Tibial artery (tissue), 4 donors: ENCODE measurements around the gene SGSM2.

ENCODE experiments used
- DNase-seq, 2 donors: peaks; one replicate each; pipeline ENCODE4 v3.0.0-alpha.2; 2019
- H3K27ac ChIP-seq, 2 donors: fragments of 200-600 bp; sonication (generic) in 1 of 2; 1 replicate in 1 of 2; 2 replicates in 1 of 2; pipeline ENCODE4 v1.5.1; 2018 to 2019; ENCODE audit warnings: mild to moderate bottlenecking in 1 of 2
- H3K27me3 ChIP-seq, 2 donors: fragments of 200-600 bp; sonication (generic) in 1 of 2; one replicate each; pipeline versions ENCODE4 v1.5.1 to v1.6.0; 2016 to 2019
- H3K36me3 ChIP-seq, 3 donors: fragments of 200-600 bp; sonication (generic) in 2 of 3; one replicate each; pipeline ENCODE4 v1.5.1; 2016 to 2019; ENCODE audit warnings: mild to moderate bottlenecking in 2 of 3
- H3K4me1 ChIP-seq, 4 donors: fragments of 200-600 bp; sonication (generic) in 2 of 4; 1 replicate in 3 of 4; 2 replicates in 1 of 4; pipeline ENCODE4 v1.5.1; 2016 to 2019
- H3K4me3 ChIP-seq, 2 donors: fragments of 200-600 bp; sonication (generic) in 1 of 2; 1 replicate in 1 of 2; 2 replicates in 1 of 2; pipeline ENCODE4 v1.5.1; 2018 to 2019; ENCODE audit warnings: mild to moderate bottlenecking in 2 of 2
- H3K9me3 ChIP-seq, 3 donors: fragments of 200-600 bp; sonication (generic) in 1 of 3; one replicate each; pipeline ENCODE4 v1.5.1; 2016 to 2019
- CTCF ChIP-seq, 2 experiments: fragments of 200-600 bp in 1 of 2; fragments of 450-650 bp in 1 of 2; IDR thresholded peaks; one replicate each; pipeline ENCODE4 v1.5.1; 2017 to 2019; ENCODE audit warnings: antibody characterized with exemption in 2 of 2, mild to moderate bottlenecking in 1 of 2, moderate library complexity in 1 of 2
- intact Hi-C: fragments of 100-400 bp; cut with DNase I; formaldehyde crosslinking; loops from one replicate; pipeline ENCODE4 v1.15.0; 2023; ENCODE audit warnings: low total_unique reads

Gene SGSM2

GRCh38 chr17:2351269-2351668 lies 14.0 kb downstream of the SGSM2 start:
- H3K9me3 ChIP-seq: no peaks in the 10 kb centered on the region
- no peak overlapping the region for H3K4me3 ChIP-seq
- H3K4me1 ChIP-seq: peaks cover 0 to 12% (median 1%) of the 10 kb centered on the region in 4 donors
- TF ChIP-seq CTCF (IDR thresholded peaks at IDR 0.05): no peak
- no peak for DNase-seq
- no peaks in the 10 kb centered on the region for H3K27me3 ChIP-seq
- intact Hi-C loops: no loop called here
- peaks cover 0 to 20% (median 0%) of the 10 kb centered on the region in 3 donors for H3K36me3 ChIP-seq
- no peak overlapping the region for H3K27ac ChIP-seq

- intact Hi-C loops: no loop called here
- DNase-seq: no peak
- H3K4me3 ChIP-seq: no peak overlapping the region
- H3K27me3 ChIP-seq: no peaks in the 10 kb centered on the region
- H3K4me1 ChIP-seq: peaks cover 0 to 6% (median 1%) of the 10 kb centered on the region in 4 donors
- H3K9me3 ChIP-seq: no peaks in the 10 kb centered on the region
- no peak for TF ChIP-seq CTCF (IDR thresholded peaks at IDR 0.05)
- peaks cover 0 to 20% (median 0%) of the 10 kb centered on the region in 3 donors for H3K36me3 ChIP-seq
- no peak overlapping the region for H3K27ac ChIP-seq
Measured at GRCh38 chr17:2354311-2354710, 17.0 kb downstream of the SGSM2 start.

GRCh38 chr17:2357237-2357636 lies 19.9 kb downstream of the SGSM2 start:
- H3K27ac ChIP-seq: no peak overlapping the region
- DNase-seq: no peak
- TF ChIP-seq CTCF (IDR thresholded peaks at IDR 0.05): no peak
- no peaks in the 10 kb centered on the region for H3K27me3 ChIP-seq
- H3K4me1 ChIP-seq: peaks cover 0 to 6% (median 1%) of the 10 kb centered on the region in 4 donors
- intact Hi-C loops: no loop called here
- peaks cover 0 to 34% (median 5%) of the 10 kb centered on the region in 3 donors for H3K36me3 ChIP-seq
- H3K4me3 ChIP-seq: no peak overlapping the region
- no peaks in the 10 kb centered on the region for H3K9me3 ChIP-seq

- Histone ChIP-seq H3K27ac (no peak overlapping the region), H3K4me1 (peaks cover 0 to 6% (median 1%) of the 10 kb centered on the region in 4 donors), H3K27me3 (no peaks in the 10 kb centered on the region), H3K4me3 (no peak overlapping the region), H3K36me3 (peaks cover 4 to 40% (median 8%) of the 10 kb centered on the region in 3 donors), H3K9me3 (no peaks in the 10 kb centered on the region)
- intact Hi-C loops: no loop called here
- DNase-seq: no peak
- no peak for TF ChIP-seq CTCF (IDR thresholded peaks at IDR 0.05)
Measured at GRCh38 chr17:2357931-2358434, 20.7 kb downstream of the SGSM2 start.

- no peaks in the 10 kb centered on the region for H3K9me3 ChIP-seq
- DNase-seq: no peak
- no peak overlapping the region for H3K4me3 ChIP-seq
- no peak overlapping the region for H3K27ac ChIP-seq
- H3K27me3 ChIP-seq: no peaks in the 10 kb centered on the region
- TF ChIP-seq CTCF (IDR thresholded peaks at IDR 0.05): no peak
- H3K4me1 ChIP-seq: no peaks in the 10 kb centered on the region
- peaks cover 9 to 71% (median 26%) of the 10 kb centered on the region in 3 donors for H3K36me3 ChIP-seq
- intact Hi-C loops: no loop called here
Measured at GRCh38 chr17:2361010-2361760, 23.9 kb downstream of the SGSM2 start.
